HG03280 (cell line): ENCODE results near the gene GPSM1.
"Not testable (repeated sequence)": the region's sequence is repeated elsewhere in the genome, so short reads cannot be mapped to it uniquely, and the experiment has no call there.

ENCODE experiments used
- ATAC-seq: cut with Tn5 transposase; IDR thresholded peaks from one replicate; pipeline ENCODE4 v1.9.1; 2021; ENCODE audit warnings: mild to moderate bottlenecking, moderate library complexity; ENCODE audit not compliant: unreplicated experiment

GPSM1 gene

DNA sequence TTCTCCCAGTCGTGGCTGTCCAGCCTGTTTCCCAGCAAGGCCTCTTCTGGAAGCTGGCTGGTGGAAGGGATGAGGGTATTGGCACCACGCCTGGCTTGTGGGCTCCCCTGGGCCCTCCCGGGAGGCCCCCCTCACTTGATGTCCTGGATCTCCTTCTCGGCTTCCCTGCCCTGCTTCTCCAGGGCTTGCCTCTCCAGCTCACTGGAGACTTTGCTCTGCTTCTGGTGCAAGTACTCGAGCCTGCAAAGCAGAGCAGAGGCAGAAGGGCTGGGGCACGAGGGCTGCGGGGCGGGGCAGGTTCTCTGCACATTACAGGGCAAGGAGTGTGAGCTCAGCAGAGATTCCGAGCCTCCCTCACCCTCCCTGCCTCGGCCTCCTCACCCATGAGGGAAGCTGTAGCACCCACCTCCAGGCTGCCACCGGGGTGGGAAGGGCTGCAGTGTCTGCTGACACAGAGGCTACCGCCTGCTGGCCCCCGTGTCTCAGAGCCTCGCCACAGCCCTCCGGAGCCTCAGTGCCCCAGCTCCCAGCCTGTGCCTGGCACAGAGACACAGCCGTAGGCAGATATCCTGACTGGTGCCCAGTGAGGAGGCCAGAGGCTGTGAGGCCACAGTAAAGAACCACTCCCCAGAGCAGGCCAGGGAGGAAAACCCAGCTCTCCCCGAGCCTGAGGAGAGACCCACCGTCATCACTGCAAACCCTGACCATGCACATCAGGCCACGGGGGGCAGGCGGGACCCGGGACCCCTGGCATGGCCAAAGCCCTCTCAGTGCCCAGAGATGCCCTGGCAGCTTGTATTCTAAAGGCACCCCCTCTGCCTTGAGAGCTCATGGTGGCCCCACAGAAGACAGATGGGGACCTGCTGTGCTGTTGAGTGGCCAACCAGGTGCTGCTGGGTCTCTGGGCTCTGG lies 65.5 kb downstream of the GPSM1 start:
- ATAC-seq: no peak

DNA sequence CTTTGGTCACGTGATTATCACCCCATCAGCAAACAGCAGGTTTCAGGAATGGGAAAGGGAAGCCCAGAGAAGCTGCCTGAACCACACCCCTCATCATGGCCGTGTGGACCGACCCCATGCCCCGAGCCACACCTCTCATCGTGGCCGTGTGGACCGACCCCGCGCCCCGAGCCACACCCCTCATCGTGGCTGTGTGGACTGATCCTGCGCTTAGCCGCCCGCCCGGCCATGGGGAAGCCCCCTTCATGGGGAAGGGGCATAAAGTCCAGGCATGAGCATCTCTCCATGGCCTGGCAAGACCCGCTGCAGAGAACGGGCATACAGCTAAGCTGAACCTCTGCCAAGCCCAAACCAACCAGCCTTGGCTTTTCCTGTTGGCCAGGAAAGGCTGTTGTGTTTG lies 66.2 kb downstream of the GPSM1 start:
- ATAC-seq: no peak

DNA sequence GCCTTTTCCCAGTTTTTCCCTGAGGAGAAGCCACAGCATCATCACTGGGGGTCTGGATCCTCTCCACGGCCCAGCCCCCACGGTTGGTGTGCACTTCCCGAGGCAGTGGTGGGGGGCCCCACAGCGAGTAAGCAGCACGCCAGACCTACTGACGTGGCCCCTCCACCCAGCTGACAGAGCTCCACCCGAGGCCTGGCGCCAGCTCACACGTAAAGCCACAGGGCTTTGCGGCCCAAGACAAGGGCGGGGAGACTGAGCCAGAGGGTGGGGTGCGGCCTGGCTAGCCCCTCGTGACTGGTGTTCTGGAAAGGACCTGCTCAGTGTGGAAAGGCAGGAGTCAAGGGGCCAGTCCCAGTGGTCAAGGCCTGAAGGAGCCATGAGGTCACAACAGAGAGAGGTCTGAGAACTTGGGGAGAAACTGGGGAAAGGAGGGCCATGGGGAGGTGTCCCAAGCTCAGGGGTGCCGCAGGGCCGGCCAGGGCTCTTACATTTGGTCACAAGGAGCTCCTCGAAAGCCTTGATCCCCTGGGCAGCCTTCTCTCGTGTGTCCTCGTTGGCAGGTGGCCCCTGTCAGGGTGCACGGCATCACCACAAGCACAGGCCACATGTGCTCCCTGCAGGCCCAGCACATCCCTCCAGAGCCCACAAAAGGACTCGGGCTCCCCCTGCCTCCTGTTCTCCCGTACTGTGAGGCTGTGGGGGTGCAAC lies 67.1 kb downstream of the GPSM1 start:
- no peak for ATAC-seq

DNA sequence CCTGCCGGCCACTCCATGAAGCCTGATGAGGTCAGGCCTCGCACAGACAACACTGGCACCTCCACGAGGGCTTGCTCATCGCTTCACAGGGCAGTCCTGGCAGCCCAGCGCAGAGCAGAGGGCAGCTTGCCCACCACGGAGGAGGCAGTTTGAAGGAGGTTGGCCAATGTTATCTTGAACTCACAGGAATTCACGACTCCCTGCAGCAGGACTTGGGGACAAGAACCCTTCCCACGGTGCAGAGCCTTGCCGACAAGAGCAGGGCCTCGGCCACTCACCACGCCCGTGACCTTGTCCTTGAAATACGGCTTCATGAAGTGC lies 67.6 kb downstream of the GPSM1 start:
- ATAC-seq: no peak

DNA sequence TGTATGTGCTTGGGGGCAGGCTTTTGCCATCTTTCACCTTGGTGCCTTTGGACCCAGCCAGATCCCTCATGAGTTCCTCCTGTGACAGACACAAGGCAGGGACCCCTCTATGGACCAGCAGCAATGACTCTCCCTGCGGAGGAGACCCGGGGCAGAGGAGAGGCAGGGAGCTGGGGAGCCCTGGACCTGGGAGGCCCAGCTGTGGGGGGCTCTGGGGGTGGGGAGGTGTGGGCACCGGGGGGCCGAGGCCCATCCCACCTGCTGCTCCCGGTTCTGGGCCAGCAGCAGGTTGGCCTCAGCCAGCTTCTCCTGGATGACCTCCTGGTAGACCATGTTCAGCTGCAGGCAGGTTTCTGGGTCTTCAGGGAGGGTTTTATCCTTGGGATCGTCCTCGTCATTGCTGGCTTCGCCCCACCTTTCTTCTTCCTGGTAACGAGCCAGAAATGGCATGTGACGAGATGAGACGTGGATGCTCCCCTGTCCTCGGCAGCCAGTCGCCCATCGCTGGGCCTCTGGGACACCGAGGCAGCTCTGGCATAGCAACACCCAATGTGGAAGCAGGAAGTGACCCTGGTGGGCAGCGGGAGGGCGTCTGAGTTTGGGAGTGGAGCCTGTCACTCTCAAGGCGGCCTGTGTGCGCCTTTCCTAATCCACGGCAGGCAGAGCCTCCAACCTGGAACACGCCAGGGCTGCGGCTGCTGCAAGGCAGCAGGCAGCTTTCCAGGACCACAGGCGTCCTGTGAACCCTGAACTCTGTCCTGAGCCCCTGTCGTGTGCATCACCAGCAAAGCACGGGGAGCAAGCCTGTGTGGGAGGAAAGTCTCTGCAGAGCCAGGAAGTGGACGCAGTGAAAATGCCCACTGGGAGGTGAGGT lies 68.2 kb downstream of the GPSM1 start:
- ATAC-seq: no peak

DNA sequence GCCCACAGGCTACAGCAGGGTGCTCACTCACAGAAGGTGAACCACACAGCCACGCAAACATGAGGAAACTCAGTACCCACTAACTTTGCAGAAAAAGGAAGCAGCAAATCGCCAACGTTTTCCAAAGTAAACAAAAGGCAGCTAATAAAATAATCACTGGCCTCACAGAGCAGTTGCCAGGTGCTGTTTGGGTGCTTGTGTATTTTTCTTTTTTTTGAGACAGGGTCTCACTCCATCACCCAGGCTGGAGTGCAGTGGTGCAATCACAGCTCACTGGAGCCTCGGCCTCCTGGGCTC lies 68.8 kb downstream of the GPSM1 start:
- no peak for ATAC-seq

DNA sequence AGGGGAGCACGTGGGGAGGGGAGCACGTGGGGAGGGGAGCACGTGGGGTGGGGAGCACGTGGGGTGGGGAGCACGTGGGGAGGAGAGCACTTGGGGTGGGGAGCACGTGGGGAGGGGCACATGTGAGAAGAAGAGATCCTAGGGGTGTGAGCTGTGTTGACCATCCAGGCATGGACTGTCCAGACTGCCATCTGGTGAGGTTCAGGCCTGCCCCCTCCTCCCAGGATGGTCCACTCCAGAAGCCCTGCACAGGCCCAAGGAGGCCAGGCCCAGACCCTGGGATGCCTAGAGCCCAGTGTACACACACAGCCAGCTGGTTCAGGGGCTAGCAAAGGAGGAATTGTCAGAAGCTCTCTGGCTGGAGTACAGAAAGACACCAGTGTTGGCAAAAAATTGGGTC lies 70.3 kb downstream of the GPSM1 start:
- no peak for ATAC-seq

DNA sequence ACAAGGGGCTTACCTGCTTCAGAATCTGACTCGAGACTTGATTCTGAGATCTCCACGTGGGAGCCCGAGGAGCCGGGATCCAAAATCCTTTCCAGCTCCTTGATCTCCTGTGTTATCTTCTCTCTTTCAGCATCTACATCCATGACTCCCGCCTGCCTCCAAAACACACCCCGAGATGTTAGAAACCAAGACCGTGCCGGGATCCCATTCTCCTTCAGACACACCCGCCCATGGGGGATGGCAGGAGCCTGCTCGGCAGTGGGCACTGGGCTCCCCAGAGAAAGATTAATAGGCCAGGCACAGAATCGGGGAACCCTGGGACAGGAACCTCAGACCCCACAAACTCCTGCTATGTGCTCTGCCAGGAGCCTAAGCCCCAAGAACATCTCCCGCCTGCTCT lies 70.9 kb downstream of the GPSM1 start:
- ATAC-seq: no peak

DNA sequence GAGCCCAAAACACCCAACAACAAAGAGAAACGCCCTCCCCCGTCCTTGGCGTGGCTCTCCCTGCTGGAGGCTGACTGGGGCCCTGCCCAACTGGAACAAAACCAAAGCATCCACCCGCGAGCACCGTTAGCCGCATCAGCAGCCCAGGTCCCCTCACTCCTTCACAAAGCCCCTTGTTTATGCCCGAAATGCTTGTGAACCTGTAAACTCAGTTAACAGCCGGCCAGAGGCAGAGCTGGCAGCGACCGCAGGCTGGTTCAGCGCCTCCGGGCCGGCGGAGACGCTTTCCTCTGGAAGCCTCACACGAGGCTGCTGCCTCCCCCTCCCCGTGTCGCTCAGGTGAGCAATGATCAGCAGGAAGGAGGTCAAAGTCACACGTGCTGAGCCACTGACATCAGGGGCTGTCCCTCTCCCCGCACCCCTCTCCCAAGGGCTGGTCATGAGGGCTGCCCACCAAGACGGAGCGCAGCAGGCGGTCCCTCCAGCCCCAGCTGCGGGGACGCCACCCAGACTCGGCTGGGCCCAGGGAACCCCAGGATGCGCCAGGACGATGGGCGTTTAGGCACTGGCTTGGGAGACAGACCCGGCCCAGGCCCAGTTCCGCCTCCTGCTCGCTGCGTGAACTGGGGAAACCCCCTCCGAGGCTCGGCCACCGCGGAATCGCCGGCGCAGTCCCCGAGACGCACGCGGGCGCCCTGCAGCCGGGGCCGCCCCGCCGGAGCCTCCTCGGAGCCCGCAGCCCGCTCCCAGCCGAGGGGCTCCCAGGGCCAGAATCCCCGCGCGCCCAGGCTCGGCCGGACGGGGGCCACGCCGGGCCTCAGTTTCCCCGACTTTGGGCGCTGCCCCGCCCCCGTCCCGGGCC lies 72.1 kb downstream of the GPSM1 start:
- peak; percentile 25 for ATAC-seq

DNA sequence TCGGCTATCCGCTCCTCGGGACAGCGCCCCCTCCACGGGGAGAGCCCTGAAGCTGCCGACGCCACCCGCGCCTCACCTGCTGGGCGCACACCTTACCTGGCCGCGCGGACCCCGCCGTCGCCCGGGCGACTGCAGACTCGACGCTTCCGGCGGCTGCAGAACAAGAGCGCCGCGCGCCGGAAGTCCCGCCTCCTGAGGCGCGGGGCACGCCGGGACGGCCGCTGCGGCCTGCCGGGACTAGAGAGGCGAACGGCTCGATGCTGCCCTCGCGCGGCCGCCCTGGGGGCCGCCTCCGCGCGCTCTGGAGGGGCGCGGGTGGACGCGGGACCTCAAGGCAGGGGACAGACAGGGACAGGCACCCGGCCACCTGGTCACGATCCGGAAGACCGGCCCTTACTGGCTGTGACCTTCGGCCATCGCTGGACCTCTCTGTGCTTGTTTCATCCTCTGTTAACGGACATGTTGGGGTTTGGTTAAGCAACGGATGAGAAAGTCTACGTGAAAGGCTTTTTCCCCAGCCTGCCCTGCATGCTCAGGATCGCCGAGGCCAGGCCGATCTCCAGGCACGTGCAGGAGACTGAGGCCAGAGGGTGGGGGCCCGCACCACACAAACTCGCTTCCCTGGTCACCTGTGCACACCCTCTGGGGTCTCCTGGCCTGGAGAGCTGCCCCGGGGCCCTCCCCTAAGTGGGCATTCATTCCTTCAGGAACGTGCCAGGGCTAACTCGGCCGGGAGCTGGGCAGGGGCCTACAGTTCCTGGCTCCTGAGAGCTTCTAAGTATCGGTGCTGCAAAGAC lies 72.9 kb downstream of the GPSM1 start, which contains the start of gene SNAPC4:
SNAPC4 (minus strand) TSS at position 133 of the 797 bp plus-strand sequence. CDS start 1,742 bp downstream, outside the sequence.
- ATAC-seq: peak; percentile 71

DNA sequence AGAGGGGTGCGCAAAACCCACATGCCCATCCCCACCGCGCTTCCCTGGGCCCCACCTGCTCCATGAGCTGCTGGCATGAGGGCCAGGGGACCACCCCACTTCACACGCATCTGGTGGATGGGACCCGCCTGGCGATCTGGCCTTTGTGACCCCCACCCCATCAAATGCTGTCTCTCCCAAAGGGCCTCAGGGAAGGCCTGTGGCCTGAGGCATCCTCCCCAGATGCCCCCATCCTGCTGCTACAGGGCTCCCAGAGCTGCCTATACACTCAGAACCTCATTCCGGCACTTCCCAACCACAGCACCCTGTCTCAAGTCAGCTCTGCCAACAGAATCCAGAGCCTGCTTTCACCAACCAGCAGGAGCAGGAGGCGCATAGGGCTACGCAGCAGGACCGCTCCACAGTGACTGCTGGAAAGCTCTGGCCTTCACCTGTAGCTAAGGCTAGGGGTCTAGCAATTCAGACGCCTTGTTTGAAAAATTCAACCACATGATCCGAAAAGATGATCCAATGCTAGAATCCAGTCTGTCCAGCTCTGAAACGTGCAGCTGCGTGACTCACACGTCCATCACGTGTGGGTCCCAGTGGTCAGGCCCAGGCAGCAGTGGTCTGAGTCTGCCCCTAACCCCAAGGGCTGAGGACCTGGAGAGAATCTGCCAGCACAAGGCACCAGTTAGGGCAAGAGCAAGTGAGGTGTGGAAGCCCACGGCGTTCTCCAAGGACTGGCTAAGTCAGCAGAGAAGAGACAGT lies 74.0 kb downstream of the GPSM1 start:
- no peak for ATAC-seq

DNA sequence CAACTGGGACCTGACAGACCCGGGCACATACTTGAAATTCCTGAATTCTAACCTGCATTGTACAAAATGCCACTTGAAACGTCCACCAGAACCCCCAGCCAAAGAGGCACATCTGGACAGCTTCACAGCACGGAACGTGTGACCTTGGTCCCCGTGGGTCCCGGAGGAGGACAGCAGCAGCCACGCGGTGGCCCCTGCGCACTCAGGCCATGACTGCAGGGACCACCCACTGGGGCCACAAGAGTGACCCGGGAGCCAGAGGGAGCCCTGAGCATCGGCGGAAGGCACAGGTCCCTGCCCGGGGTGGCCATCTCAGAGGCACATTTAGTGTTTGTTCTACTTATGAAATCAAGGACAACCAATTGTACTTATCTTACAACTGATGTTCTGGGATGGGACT lies 74.7 kb downstream of the GPSM1 start:
- ATAC-seq: no peak

DNA sequence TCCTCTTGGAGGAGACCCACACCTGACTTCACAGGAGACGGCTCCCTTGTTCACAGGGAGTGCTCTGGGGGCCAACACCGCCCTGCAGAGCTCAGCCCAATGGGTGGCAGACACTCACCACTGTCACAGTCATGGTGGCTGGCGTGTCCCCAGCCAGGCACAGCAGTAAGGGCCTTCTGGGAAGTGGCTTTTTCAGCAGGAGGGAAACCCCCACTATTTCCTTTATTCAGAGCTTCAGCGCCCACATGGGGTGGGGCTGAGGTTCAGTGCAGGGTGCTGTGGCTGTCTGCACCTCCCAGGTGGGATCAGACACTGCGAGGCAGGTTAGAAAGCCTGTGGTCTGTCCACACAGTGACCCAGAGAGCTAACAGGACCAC lies 76.2 kb downstream of the GPSM1 start:
- ATAC-seq: no peak

DNA sequence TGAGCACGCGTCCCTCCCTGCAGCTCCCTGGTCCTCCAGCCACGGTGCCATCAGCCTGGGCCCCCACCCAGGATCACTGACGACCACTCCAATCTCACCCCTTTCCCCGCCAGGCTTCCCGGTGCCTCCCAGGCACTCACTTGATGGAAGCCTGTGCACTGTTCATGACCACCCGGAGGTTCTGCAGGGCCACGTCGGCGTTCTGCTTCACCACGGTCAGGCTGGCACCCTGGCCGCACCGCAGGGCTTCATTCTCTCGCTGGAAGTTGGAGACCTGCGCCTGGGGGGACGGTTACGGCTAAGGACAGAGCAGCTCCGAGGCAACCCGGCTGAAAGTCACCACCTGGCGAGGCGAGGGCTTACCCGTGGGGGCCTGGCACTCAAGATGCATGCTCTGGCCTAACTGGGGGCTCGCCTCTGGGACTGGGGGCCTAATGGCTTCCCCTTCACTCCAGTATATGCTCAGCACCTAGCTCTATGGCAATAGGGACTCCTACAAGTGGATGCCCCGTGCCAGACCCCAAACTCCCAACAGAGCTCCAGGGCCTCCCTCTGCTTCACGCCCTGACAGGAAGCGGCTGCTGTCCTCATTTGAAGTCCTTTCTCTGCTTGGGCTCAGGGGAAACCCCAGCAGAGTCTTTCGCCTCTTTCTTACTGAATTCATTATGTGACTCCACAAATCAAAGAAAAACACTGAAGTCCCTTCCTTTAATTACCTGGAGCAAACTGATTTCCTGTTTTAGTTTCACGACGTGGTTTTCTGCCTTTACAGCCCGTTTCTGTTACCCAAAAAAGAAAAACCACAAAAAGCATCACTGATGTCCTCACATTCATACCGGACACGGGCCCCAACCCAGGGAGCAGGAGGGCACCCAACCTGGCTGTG lies 76.8 kb downstream of the GPSM1 start:
- ATAC-seq: no peak

DNA sequence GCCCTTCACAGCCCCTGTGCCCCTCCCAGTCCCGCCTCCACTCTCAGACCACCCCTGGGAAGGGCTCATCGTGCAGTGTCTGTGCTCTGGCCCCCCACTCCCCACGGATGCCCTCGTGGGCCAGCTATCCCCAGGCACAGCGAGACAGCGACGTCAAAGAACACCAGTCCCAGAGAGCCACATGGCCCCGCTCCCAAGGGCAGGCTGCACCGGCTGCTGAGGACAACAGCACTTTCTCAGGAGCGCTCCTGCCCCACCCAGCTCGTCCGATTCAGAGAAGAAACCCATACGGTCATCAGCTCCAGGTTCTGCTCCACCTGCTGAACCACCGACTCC lies 77.4 kb downstream of the GPSM1 start:
- ATAC-seq: no peak

DNA sequence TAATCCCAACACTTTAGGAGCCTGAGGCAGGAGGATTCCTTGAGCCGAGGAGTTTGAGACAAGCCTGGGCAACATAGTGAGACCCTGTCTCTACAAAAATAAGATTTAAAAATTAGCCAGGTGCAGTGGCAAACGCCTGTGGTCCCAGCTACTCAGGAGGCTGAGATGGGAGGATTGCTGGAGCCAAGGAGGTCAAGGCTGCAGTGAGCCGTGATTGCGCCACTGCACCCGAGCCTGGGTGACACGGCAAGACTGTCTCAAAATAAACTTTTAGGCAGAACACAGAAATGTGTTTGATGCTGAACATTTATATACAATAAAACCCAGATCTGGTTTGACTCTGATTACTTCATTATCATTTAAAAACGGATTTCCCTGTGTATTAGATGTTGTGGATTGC lies 78.1 kb downstream of the GPSM1 start:
- ATAC-seq: no peak

DNA sequence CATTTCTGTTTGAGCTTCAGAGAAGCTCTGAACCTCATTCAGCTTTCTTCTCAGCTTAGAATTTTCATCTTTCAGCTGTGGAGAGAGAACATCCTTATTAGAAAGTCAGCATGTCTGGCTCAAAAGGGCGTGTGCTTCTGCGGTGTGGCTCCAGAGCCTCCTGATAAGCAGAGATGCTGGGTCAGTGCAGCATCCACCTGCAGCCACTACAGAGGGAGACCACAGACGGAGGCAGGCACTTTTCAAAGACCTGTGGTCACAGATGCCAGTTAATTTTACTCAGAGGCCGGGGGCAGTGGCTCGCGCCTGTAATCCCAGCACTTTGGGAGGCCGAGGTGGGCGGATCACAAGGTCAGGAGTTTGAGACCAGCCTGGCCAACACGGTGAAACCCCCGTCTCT lies 78.6 kb downstream of the GPSM1 start:
- not testable (repeated sequence) for ATAC-seq

DNA sequence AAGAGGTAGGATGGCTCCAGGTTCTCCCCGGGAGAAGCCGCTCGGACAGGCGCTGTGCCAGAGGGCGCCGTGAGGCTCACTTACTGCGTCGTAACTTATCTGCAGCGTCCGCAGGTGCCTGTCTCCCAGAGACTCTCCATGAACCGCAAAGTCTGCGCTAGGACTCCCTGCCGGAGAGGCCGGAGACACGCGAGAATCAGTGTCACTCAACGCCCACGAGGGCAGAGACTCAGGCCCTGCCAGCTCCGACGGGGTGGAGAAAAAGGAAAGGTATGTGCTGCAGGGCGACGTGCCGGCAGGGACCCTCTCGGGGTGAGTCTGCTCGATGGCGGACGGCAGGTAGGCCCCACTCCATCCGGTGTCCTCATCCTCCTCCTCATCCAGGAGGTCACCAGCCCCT lies 79.7 kb downstream of the GPSM1 start:
- not testable (repeated sequence) for ATAC-seq
